ENCODE data around the gene TBX10.

- TF ChIP-seq CTCF (IDR thresholded peaks at IDR 0.05; ENCODE audit: low read length) (peak; percentile 56), EZH2phosphoT487 (IDR thresholded peaks at IDR 0.05; ENCODE audit: low read length) (no peak), EZH2 (optimal IDR thresholded peaks at IDR 0.05; ENCODE audit: low read depth, low read length) (no peak)
These were observed 56.0 kb downstream of the TBX10 start, which contains the start of gene GSTP1 for GRCh38 chr11:67583247-67584204.
